HCT116 (cell line): ENCODE measurements around the gene SPRYD7. TPM values are rescaled to one million over a fixed set of nuclear protein-coding genes. Genes with fewer than 3 reads are reported as not detected.

ENCODE experiments used
- ATAC-seq: fragments of 200-7000 bp; cut with Tn5 transposase; 2 replicates; pipeline ENCODE4 v1.9.1; 2020; ENCODE audit warnings: mild to moderate bottlenecking, moderate library complexity
- BruUV-seq: library from RNA; stranded (reverse); fragments of 400-500 nt; replicated peaks from 2 replicates; lab custom pipeline; 2021; lab: Mats Ljungman, UMichigan
- CTCF ChIA-PET: fragments of 300-600 bp; sonication (Branson Sonifier 250); formaldehyde crosslinking; loops from one replicate; lab custom pipeline; 2021; ENCODE audit warnings: antibody characterized with exemption; lab: Charles Lee
- POLR2A ChIA-PET: fragments of 300-600, 350-600 bp; sonication (Branson Sonifier 250); formaldehyde crosslinking; loops from one replicate; lab custom pipeline; 2021; ENCODE audit warnings: antibody characterized with exemption; lab: Charles Lee
- RAD21 ChIA-PET, 2 experiments: fragments of 300-600 bp; sonication (Branson Sonifier 250); formaldehyde crosslinking; loops; one replicate each; lab custom pipeline; 2023; ENCODE audit warnings: low total read pairs in 2 of 2; ENCODE audit not compliant: uncharacterized antibody in 2 of 2, unreplicated experiment in 2 of 2, low non-redundant PET in 1 of 2; lab: Charles Lee
- DNase-seq: peaks from one replicate; pipeline ENCODE4 v3.0.0-alpha.2; 2010; ENCODE audit warnings: low read depth, low spot score
- H2AFZ ChIP-seq: fragments of 200-600 bp; shearing (Covaris generic), sonication (generic); 2 replicates; pipeline ENCODE4 v1.6.1; 2017; ENCODE audit warnings: low read depth, mixed run types, mixed read lengths, antibody characterized with exemption, low read length; ENCODE audit not compliant: poor library complexity, severe bottlenecking
- H3K27ac ChIP-seq: 2 replicates; pipeline ENCODE4 v1.5.1; 2012; ENCODE audit warnings: low read depth, low read length
- H3K27me3 ChIP-seq: fragments of 200-600 bp; sonication (generic); 2 replicates; pipeline ENCODE4 v1.6.1; 2016; ENCODE audit warnings: mixed run types, low read length, mixed read lengths; ENCODE audit not compliant: insufficient read depth
- H3K36me3 ChIP-seq, 2 experiments: fragments of 200-500 bp in 1 of 2; fragments of 200-600 bp in 1 of 2; sonication (Bioruptor generic) in 1 of 2; sonication (generic) in 1 of 2; 2 replicates each; pipeline versions ENCODE4 v1.5.1 to v1.6.1; 2014 to 2016; ENCODE audit warnings: low read length in 2 of 2, inconsistent platforms in 1 of 2, mixed read lengths in 1 of 2, mixed run types in 1 of 2; ENCODE audit not compliant: insufficient read depth in 2 of 2, control insufficient read depth in 1 of 2
- H3K4me1 ChIP-seq, 2 experiments: fragments of 200-600 bp in 1 of 2; sonication (generic) in 1 of 2; 2 replicates each; pipeline versions ENCODE4 v1.5.1 to v1.6.1; 2012 to 2017; ENCODE audit warnings: low read length in 2 of 2, inconsistent platforms in 1 of 2, mild to moderate bottlenecking in 1 of 2, mixed read lengths in 1 of 2, mixed run types in 1 of 2, moderate library complexity in 1 of 2; ENCODE audit not compliant: insufficient read depth in 2 of 2, control insufficient read depth in 1 of 2
- H3K4me2 ChIP-seq: fragments of 200-600 bp; sonication (generic); 2 replicates; pipeline ENCODE4 v1.6.1; 2017; ENCODE audit warnings: mixed run types, low read length, mixed read lengths
- H3K4me3 ChIP-seq, 2 experiments: fragments of 200-600 bp in 1 of 2; sonication (generic) in 1 of 2; replicated peaks in 1 of 2; 2 replicates each; pipeline ENCODE4 v1.5.1; 2011 to 2016; ENCODE audit warnings: low read length in 2 of 2, control low read depth in 1 of 2, low read depth in 1 of 2, mild to moderate bottlenecking in 1 of 2, mixed read lengths in 1 of 2, mixed run types in 1 of 2
- H3K79me2 ChIP-seq: fragments of 200-600 bp; sonication (generic); 2 replicates; pipeline ENCODE4 v1.6.1; 2017; ENCODE audit warnings: mild to moderate bottlenecking, mixed run types, low read length, moderate library complexity, mixed read lengths; ENCODE audit not compliant: insufficient read depth
- H3K9ac ChIP-seq: fragments of 200-600 bp; sonication (generic); 2 replicates; pipeline ENCODE4 v1.6.1; 2016; ENCODE audit warnings: low read length, mixed read lengths
- H3K9me2 ChIP-seq: fragments of 200-600 bp; sonication (generic), shearing (Covaris generic); 2 replicates; pipeline ENCODE4 v1.6.1; 2017; ENCODE audit warnings: mixed run types, mild to moderate bottlenecking, moderate library complexity; ENCODE audit not compliant: insufficient read depth
- H3K9me3 ChIP-seq, 2 experiments: fragments of 200-500 bp in 1 of 2; fragments of 200-600 bp in 1 of 2; sonication (Bioruptor generic) in 1 of 2; sonication (generic) in 1 of 2; 2 replicates each; pipeline ENCODE4 v1.6.1; 2014 to 2017; ENCODE audit warnings: low read length in 2 of 2, mixed read lengths in 2 of 2, inconsistent platforms in 1 of 2, low read depth in 1 of 2, mild to moderate bottlenecking in 1 of 2, mixed run types in 1 of 2, moderate library complexity in 1 of 2; ENCODE audit not compliant: control insufficient read depth in 1 of 2, insufficient read depth in 1 of 2
- H4K20me1 ChIP-seq: fragments of 200-600 bp; sonication (generic), shearing (Covaris generic); 2 replicates; pipeline ENCODE4 v1.6.1; 2017; ENCODE audit warnings: mixed run types, mild to moderate bottlenecking, moderate library complexity; ENCODE audit not compliant: insufficient read depth
- CBX3 ChIP-seq: IDR thresholded peaks from 2 replicates; pipeline ENCODE4 v1.6.1; 2012; ENCODE audit warnings: low read depth
- CEBPB ChIP-seq: IDR thresholded peaks from 2 replicates; pipeline ENCODE4 v1.6.1; 2012; ENCODE audit warnings: low read depth
- POLR2A ChIP-seq: IDR thresholded peaks from 2 replicates; pipeline ENCODE4 v1.7.0; 2011; ENCODE audit warnings: borderline replicate concordance; ENCODE audit not compliant: insufficient read depth, insufficient read length; ENCODE audit errors: extremely low read depth
- SRF ChIP-seq: IDR thresholded peaks from 2 replicates; pipeline ENCODE4 v1.6.1; 2012; ENCODE audit warnings: low read depth
- YY1 ChIP-seq: IDR thresholded peaks from 2 replicates; pipeline ENCODE4 v1.6.1; 2011; ENCODE audit warnings: low read length, low read depth, moderate library complexity, mild to moderate bottlenecking; ENCODE audit not compliant: insufficient replicate concordance; ENCODE audit errors: extremely low read depth
- ZNF274 ChIP-seq: fragments of 200-500 bp; sonication (Bioruptor generic); IDR thresholded peaks from 2 replicates; pipeline ENCODE4 v1.6.1; 2014; ENCODE audit warnings: mild to moderate bottlenecking, low read depth, low read length, inconsistent platforms
- intact Hi-C: fragments of 100-400 bp; cut with micrococcal nuclease; formaldehyde crosslinking; loops from 2 replicates; pipeline ENCODE4 v1.10.0; 2022
- total RNA-seq: library from RNA; stranded (reverse); gene quantifications from one replicate; pipeline ENCODE4 v1.2.1, GENCODE V29; 2021; ENCODE audit not compliant: unreplicated experiment
- TF ChIP-seq, protein P1 (sequence below): IDR thresholded peaks from 2 replicates; pipeline ENCODE4 v1.6.1; 2012; ENCODE audit warnings: low read depth

The SPRYD7 gene
- total RNA-seq, 1 experiment from 2014 or later = 11.3 TPM

DNA sequence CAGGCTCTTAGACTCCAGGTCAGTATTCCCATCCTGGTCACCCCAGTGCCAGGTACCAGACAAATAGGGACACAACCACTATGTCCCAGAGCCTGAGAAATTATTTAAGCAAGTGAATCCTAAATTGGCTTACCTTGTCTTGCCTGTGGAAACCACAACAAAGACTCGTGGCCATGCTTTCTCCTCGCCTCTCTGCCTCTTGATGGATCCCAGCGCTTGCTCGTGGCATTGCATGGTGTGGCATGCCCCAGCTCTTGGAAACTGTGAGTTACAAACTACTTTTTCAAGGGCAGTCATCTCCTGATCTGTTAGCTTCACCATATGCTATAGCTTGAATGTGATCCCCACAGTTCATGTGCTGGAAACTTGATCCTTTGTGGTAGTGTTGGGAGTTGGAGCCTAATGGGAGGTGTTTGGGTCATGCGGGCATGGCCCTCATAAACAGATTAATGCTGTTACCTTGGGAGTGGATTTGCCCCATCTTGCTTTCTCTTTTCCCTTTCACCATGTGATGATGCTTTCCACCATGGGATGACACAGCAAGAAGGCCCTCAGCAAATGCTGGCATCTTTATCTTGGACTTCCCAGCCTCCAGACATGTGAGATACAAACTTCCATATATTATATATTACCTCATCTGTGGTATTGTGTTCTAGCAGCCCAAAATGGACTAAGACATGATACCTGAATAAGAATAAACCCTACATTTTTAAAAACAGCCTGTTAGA, 31.2 kb downstream of the SPRYD7 start:
- Histone ChIP-seq H3K4me1 (no peaks in the 10 kb centered on the region), H3K4me3 (no peak overlapping the region), H4K20me1 (no peaks in the 10 kb centered on the region), H3K4me2 (no peak overlapping the region), H3K36me3 (no peaks in the 10 kb centered on the region), H2AFZ (no peak overlapping the region), H3K9ac (no peak overlapping the region), H3K9me2 (no peaks in the 10 kb centered on the region), H3K27ac (no peak overlapping the region), H3K9me3 (no peaks in the 10 kb centered on the region), H3K79me2 (no peaks in the 10 kb centered on the region), H3K27me3 (no peaks in the 10 kb centered on the region)
- ATAC-seq (no peak), DNase-seq (no peak)
- POLR2A ChIA-PET = no interaction called here
- intact Hi-C loops = no loop called here
- TF ChIP-seq YY1 (no peak), CEBPB (no peak), POLR2A (no peak), SRF (no peak), CBX3 (no peak), ZNF274 (no peak)
- TF ChIP-seq, protein P1, sequence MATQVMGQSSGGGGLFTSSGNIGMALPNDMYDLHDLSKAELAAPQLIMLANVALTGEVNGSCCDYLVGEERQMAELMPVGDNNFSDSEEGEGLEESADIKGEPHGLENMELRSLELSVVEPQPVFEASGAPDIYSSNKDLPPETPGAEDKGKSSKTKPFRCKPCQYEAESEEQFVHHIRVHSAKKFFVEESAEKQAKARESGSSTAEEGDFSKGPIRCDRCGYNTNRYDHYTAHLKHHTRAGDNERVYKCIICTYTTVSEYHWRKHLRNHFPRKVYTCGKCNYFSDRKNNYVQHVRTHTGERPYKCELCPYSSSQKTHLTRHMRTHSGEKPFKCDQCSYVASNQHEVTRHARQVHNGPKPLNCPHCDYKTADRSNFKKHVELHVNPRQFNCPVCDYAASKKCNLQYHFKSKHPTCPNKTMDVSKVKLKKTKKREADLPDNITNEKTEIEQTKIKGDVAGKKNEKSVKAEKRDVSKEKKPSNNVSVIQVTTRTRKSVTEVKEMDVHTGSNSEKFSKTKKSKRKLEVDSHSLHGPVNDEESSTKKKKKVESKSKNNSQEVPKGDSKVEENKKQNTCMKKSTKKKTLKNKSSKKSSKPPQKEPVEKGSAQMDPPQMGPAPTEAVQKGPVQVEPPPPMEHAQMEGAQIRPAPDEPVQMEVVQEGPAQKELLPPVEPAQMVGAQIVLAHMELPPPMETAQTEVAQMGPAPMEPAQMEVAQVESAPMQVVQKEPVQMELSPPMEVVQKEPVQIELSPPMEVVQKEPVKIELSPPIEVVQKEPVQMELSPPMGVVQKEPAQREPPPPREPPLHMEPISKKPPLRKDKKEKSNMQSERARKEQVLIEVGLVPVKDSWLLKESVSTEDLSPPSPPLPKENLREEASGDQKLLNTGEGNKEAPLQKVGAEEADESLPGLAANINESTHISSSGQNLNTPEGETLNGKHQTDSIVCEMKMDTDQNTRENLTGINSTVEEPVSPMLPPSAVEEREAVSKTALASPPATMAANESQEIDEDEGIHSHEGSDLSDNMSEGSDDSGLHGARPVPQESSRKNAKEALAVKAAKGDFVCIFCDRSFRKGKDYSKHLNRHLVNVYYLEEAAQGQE = no peak
- CTCF ChIA-PET = no interaction called here
- no TSS peak for BruUV-seq
- RAD21 ChIA-PET = no interaction called here
